Measurements from ENCODE around the gene UGT1A7. TPM values are rescaled to one million over a fixed set of nuclear protein-coding genes. Genes with fewer than 3 reads are reported as not detected.

The UGT1A7 gene
- polyA plus RNA-seq, 3 donors: not detected

GRCh38 chr2:233792720-233793119, 111.0 kb downstream of the UGT1A7 start:
- Histone ChIP-seq H3K4me1 (ENCODE audit: control insufficient read depth in 1 of 2, insufficient read depth in 2 of 2, low read length in 2 of 2) (no peaks in the 10 kb centered on the region), H3K36me3 (replicated peaks in 1 of 2; ENCODE audit: control insufficient read depth in 1 of 2, insufficient read depth in 2 of 2, low read length in 2 of 2) (no peaks in the 10 kb centered on the region), H3K9me3 (replicated peaks in 1 of 2; ENCODE audit: control insufficient read depth in 1 of 2, insufficient read depth in 1 of 2, low read length in 2 of 2) (no peaks in the 10 kb centered on the region), H3K27ac (ENCODE audit: low read depth in 1 of 2, low read length in 2 of 2) (no peak overlapping the region), H3K27me3 (ENCODE audit: control insufficient read depth in 2 of 2, insufficient read depth in 2 of 2, low read length in 2 of 2) (no peaks in the 10 kb centered on the region), H3K79me2 (ENCODE audit: insufficient read depth, low read length) (no peaks in the 10 kb centered on the region), H3K9ac (ENCODE audit: insufficient read depth, low read length, poor library complexity, severe bottlenecking) (no peak overlapping the region), H3K4me3 (replicated peaks in 1 of 3; ENCODE audit: low read depth in 2 of 3, low read length in 3 of 3) (no peak overlapping the region), H3K4me2 (replicated peaks; ENCODE audit: extremely low read depth, low read length, poor library complexity, severe bottlenecking) (no peak overlapping the region), H2AFZ (ENCODE audit: insufficient read depth, low read depth, low read length, poor library complexity, severe bottlenecking) (no peak overlapping the region), H4K20me1 (ENCODE audit: insufficient read depth, low read length) (no peaks in the 10 kb centered on the region)
- H3K4me3 Mint-ChIP-seq: no peak overlapping the region
- intact Hi-C loops (cut with micrococcal nuclease): no loop called here
- H3K9me3 Mint-ChIP-seq: peaks cover 0 to 2% (median 0%) of the 10 kb centered on the region in 7 donors
- TF ChIP-seq, protein P1, sequence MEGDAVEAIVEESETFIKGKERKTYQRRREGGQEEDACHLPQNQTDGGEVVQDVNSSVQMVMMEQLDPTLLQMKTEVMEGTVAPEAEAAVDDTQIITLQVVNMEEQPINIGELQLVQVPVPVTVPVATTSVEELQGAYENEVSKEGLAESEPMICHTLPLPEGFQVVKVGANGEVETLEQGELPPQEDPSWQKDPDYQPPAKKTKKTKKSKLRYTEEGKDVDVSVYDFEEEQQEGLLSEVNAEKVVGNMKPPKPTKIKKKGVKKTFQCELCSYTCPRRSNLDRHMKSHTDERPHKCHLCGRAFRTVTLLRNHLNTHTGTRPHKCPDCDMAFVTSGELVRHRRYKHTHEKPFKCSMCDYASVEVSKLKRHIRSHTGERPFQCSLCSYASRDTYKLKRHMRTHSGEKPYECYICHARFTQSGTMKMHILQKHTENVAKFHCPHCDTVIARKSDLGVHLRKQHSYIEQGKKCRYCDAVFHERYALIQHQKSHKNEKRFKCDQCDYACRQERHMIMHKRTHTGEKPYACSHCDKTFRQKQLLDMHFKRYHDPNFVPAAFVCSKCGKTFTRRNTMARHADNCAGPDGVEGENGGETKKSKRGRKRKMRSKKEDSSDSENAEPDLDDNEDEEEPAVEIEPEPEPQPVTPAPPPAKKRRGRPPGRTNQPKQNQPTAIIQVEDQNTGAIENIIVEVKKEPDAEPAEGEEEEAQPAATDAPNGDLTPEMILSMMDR (IDR thresholded peaks at IDR 0.05): no peak
- H3K36me3 Mint-ChIP-seq: no peaks in the 10 kb centered on the region
- H3K27ac Mint-ChIP-seq: no peak overlapping the region
- no peaks in the 10 kb centered on the region for H3K4me1 Mint-ChIP-seq
- 95% methylated on average over 7 of the region's 7 CpGs for WGBS (ENCODE audit: insufficient coverage)
- H3K27me3 Mint-ChIP-seq (ENCODE audit: low read depth in 3 of 3): peaks cover 0 to 7% (median 4%) of the 10 kb centered on the region in 3 donors
- no peak for DNase-seq

- no peaks in the 10 kb centered on the region for H3K27me3 ChIP-seq (ENCODE audit: control insufficient read depth in 2 of 2, insufficient read depth in 2 of 2, low read length in 2 of 2)
- no peaks in the 10 kb centered on the region for H3K4me1 ChIP-seq (ENCODE audit: control insufficient read depth in 1 of 2, insufficient read depth in 2 of 2, low read length in 2 of 2)
- no peak overlapping the region for H3K4me2 ChIP-seq (replicated peaks; ENCODE audit: extremely low read depth, low read length, poor library complexity, severe bottlenecking)
- H3K9me3 ChIP-seq (replicated peaks in 1 of 2; ENCODE audit: control insufficient read depth in 1 of 2, insufficient read depth in 1 of 2, low read length in 2 of 2): no peaks in the 10 kb centered on the region
- no peaks in the 10 kb centered on the region for H3K4me1 Mint-ChIP-seq
- DNase-seq: no peak
- no peak overlapping the region for H3K27ac ChIP-seq (ENCODE audit: low read depth in 1 of 2, low read length in 2 of 2)
- H3K36me3 ChIP-seq (replicated peaks in 1 of 2; ENCODE audit: control insufficient read depth in 1 of 2, insufficient read depth in 2 of 2, low read length in 2 of 2): no peaks in the 10 kb centered on the region
- intact Hi-C loops (cut with micrococcal nuclease): no loop called here
- H3K27ac Mint-ChIP-seq: no peak overlapping the region
- H3K9ac ChIP-seq (ENCODE audit: insufficient read depth, low read length, poor library complexity, severe bottlenecking): no peak overlapping the region
- H3K27me3 Mint-ChIP-seq (ENCODE audit: low read depth in 3 of 3): peaks cover 0 to 7% (median 4%) of the 10 kb centered on the region in 3 donors
- no peaks in the 10 kb centered on the region for H4K20me1 ChIP-seq (ENCODE audit: insufficient read depth, low read length)
- H2AFZ ChIP-seq (ENCODE audit: insufficient read depth, low read depth, low read length, poor library complexity, severe bottlenecking): no peak overlapping the region
- peaks cover 0 to 2% (median 0%) of the 10 kb centered on the region in 7 donors for H3K9me3 Mint-ChIP-seq
- no peak overlapping the region for H3K4me3 ChIP-seq (replicated peaks in 1 of 3; ENCODE audit: low read depth in 2 of 3, low read length in 3 of 3)
- 90% methylated on average over 15 of the region's 18 CpGs for WGBS (ENCODE audit: insufficient coverage)
- no peak overlapping the region for H3K4me3 Mint-ChIP-seq
- TF ChIP-seq, protein P1 (IDR thresholded peaks at IDR 0.05): no peak
- no peaks in the 10 kb centered on the region for H3K79me2 ChIP-seq (ENCODE audit: insufficient read depth, low read length)
- no peaks in the 10 kb centered on the region for H3K36me3 Mint-ChIP-seq
Observed at GRCh38 chr2:233793465-233794127, 111.9 kb downstream of the UGT1A7 start.

Data from CD14-positive monocyte (primary cell).